GM13977 (cell line): ENCODE results near the gene STIM1.

Experiments used
- DNase-seq: peaks from one replicate; pipeline ENCODE4 v3.0.0; 2012; ENCODE audit warnings: low spot score
- in situ Hi-C: fragments of 300-500 bp; cut with MboI; formaldehyde crosslinking; loops from one replicate; pipeline ENCODE4 v1.12.0; 2022; ENCODE audit warnings: low sequenced_read_pairs, low pct_unique_long_range_greater_than_20kb, mixed read lengths, inconsistent platforms; ENCODE audit not compliant: unreplicated experiment
- TF ChIP-seq, protein P1 (sequence below): IDR thresholded peaks from 2 replicates; pipeline ENCODE4 v1.5.1; 2012; ENCODE audit warnings: mild to moderate bottlenecking, control low read depth; ENCODE audit not compliant: insufficient read depth; ENCODE audit errors: extremely low read depth, missing control alignments

STIM1 gene

DNA sequence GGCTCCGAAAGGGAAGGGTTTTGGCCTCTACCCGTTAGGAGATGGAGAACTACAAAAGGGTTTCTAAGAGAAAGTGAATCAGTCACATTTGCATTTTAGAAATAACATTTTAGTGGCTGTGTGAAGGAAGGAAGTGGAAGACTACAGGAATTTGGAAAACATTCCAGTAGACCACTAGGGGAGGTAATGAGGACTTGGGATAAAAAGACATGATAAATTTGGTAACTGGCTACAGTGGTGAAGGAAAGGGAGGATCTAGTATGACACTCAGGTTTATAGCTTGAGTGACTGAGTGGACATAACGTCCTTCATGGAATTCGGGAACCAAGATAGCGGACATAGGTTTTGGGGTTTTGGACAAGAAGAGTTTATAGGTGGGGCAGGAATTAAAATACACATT, 232.1 kb downstream of the STIM1 start:
- in situ Hi-C loops = no loop called here
- TF ChIP-seq, protein P1, sequence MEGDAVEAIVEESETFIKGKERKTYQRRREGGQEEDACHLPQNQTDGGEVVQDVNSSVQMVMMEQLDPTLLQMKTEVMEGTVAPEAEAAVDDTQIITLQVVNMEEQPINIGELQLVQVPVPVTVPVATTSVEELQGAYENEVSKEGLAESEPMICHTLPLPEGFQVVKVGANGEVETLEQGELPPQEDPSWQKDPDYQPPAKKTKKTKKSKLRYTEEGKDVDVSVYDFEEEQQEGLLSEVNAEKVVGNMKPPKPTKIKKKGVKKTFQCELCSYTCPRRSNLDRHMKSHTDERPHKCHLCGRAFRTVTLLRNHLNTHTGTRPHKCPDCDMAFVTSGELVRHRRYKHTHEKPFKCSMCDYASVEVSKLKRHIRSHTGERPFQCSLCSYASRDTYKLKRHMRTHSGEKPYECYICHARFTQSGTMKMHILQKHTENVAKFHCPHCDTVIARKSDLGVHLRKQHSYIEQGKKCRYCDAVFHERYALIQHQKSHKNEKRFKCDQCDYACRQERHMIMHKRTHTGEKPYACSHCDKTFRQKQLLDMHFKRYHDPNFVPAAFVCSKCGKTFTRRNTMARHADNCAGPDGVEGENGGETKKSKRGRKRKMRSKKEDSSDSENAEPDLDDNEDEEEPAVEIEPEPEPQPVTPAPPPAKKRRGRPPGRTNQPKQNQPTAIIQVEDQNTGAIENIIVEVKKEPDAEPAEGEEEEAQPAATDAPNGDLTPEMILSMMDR = no peak
- DNase-seq = no peak

- DNase-seq = no peak
- TF ChIP-seq, protein P1 = no peak
- in situ Hi-C loops = no loop called here
These were observed 234.8 kb downstream of the STIM1 start for GRCh38 chr11:4090258-4090657.

- TF ChIP-seq, protein P1 = no peak
- no peak for DNase-seq
- in situ Hi-C loops = no loop called here
These were observed 236.6 kb downstream of the STIM1 start for GRCh38 chr11:4092026-4092425.

DNA sequence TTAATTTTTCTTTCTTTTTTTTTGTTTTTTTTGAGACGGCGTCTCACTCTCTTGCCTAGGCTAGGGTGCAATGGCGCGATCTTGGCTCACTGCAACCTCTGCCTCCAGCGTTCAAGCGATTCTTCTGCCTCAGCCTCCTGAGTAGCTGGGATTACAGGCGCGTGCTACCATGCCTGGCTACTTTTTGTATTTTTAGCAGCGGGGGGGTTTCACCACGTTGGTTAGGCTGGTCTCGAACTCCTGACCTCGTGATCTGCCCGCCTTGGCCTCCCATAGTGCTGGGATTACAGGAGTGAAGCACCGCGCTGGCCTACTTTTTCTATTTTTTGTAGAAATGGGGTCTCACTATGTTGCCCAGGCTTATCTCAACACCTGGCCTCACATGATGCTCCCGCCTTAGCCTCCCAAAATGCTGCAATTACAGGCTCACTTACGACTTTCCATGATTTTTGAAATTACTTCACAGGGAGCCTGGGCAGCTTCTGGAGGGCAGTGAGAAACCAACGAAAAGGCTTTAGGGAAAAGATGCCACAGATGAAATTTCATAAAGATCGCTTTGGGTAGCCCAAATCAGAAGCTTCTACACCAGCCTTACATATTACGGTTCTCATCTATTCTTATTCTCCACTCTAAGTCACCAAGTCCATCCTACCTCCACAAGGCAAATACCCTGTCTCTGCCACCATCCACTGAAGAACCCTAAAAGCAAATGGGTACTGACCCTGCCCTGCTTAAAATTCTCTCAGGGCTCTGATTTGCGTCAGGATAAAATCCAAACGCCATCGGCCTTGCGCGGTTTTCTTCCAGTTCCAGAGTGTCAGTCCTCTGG, 238.3 kb downstream of the STIM1 start:
- DNase-seq = peak; percentile 23
- TF ChIP-seq, protein P1 = no peak
- in situ Hi-C loops = no loop called here

- TF ChIP-seq, protein P1 = no peak
- peak; percentile 92 for DNase-seq
- in situ Hi-C loops = no loop called here
These were observed 239.2 kb downstream of the STIM1 start, which contains the start of gene RRM1 for GRCh38 chr11:4094348-4095291. Gene RRM1 (plus strand): TSS chr11:4094799. CDS start chr11:4095013, 214 bp downstream.

GRCh38 chr11:4095509-4096230, 240.2 kb downstream of the STIM1 start:
- TF ChIP-seq, protein P1 = no peak
- no peak for DNase-seq
- in situ Hi-C loops = no loop called here
